NCI-H226 (cell line): Measurements from ENCODE around the gene ELOVL2.

Experiments used
- DNase-seq: peaks from one replicate; pipeline ENCODE4 v3.0.0-alpha.2; 2015

ELOVL2 gene

DNA sequence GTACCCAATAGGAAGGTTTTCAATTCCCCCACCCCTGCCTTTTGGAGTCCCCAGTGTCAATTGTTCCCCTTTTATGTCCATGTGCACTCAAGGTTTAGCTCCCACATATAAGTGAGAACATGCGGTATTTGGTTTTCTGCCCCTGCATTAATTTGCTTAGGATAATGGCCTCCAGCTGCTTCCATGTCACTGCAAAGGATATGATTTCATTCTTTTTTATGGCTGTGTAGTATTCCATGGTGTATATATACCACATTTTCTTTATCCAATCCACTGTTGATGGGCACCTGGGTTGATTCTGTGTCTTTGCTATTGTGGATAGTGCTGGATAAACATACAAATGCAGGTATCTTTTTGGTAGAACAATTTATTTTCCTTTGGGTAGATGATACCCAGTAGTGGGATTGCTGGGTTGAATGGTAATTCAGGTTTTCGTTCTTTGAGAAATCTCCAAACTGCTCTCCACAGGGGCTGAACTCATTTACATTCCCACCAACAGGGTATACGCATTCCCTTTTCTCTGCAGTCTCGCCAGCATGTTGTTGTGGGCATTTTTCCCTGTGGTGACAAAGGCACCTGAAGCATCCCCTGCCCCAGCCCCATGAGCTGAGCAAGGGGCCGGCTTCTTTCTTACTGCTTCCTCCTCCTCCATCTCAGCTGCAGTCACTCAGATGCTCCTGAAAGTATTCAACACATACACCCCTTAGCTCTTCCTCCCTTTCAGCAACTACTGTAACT, 66.7 kb downstream of the ELOVL2 start:
- no peak for DNase-seq

DNA sequence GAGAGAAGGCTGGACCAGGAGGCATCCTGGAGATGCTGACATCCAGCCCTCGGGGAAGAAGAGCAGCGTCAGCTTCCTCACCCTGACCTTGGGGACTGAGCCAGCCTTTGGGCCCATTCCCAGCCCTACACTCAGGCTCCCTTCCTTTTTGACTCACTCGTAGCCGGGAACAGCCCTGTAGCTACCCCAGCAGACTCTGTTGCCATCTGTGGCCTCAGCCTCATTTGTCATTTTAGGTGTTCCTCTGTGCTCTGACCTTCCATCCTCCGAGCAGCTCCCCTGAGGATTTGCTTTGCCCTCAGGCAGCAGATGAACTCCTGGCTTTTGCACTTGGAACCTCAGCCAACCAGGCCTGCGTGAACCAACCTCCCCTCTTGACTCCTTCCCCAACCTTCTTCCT, 67.5 kb downstream of the ELOVL2 start:
- DNase-seq, result no peak

DNA sequence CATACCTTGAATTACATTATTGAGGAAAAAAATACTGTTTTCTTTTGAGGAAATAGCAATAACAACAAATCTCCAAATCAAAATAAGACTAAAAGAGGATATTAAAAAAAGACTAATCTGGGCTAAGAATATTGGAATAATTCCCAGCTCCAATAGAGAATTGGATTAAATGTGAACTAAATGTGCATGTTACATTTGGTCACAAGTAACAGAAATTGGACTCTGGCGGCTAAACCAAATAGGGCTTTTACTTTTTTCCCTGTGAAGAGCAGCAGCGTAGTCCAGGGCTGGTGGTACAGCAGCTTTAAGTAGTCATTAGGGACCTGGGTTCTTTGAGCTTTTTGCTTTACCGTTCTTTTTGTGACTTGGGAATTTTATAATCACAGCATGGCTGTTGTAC, 71.9 kb downstream of the ELOVL2 start:
- no peak for DNase-seq

DNA sequence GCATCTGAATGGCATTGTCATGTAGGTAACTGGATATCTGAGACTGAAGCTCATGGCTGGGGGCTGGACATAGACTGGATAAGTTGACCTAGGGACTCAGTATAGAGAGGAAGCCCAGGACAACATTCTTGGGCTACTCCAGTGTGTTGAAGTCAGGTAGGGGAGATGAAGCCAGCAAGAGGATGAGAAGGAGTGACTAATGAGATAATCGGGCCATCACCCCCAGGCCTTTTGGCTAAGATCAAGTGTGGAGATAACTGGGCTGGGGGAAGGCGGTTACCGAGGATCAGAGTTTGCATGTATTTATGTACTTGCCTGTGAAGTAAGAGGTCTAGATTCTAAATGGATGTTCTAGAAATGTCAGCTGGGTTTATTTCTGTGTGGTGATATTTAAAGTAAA, 73.4 kb downstream of the ELOVL2 start:
- DNase-seq, result no peak

DNA sequence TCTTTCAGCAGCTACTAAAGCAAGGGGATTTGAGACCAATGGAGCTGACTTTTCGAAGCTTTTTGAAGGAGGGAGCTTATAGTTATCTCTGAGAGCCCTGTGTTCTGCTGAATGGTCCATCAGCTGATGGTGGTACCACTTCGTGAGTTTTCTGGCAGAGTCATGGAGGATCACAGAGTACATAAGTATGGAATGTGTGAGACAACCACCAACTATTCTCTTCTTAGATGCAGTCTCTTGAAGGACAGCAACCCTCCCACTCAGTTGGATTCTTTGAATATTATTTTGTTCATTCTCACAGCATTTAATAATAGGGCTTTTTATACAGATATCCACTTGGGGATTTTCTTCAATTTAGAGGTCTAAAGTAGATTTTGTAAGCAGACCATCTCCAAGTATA, 75.3 kb downstream of the ELOVL2 start:
- DNase-seq, result peak; percentile 86

GRCh38 chr6:10964684-10965083, 79.4 kb downstream of the ELOVL2 start:
- no peak for DNase-seq

GRCh38 chr6:10963113-10963512, 81.0 kb downstream of the ELOVL2 start:
- DNase-seq, result no peak

DNA sequence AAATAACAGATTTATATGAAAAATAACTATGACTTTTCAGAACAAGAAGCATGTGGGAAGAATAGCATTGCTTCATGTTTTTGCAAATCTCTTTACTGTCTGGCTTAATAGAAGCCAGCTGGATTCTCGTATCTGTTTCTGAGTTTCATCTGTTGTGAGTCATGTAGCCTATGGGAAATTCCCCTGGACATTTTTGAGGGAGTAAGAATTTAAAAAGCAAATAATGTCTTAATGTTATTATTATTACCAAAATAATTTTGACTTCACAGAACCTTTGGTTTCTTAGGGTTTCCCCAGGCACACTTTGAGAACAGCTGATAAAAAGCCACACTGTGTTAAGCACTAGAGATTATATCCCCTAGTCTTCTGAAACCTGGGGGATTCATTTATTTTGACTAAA, 81.4 kb downstream of the ELOVL2 start:
- peak; percentile 59 for DNase-seq

DNA sequence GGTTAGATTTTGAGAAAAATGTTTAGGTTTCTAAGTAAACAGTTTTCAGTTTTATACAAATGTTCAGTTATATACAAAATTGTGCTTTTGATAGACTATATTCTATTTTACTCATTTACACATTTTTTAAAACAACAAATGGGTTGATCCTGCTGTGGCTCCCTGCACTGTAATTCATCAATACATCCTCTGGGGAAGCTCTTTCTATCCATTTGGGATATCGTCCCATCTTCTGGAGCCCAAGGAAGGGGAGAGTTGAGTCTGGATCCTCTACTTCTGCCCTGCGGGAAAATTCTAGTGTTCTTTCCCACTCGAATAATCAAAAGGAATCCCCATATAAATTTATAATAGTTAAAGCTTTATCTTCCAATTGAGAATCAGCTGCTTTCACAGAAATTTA, 82.3 kb downstream of the ELOVL2 start:
- DNase-seq, result no peak

GRCh38 chr6:10960171-10960570, 83.9 kb downstream of the ELOVL2 start:
- DNase-seq, result no peak

DNA sequence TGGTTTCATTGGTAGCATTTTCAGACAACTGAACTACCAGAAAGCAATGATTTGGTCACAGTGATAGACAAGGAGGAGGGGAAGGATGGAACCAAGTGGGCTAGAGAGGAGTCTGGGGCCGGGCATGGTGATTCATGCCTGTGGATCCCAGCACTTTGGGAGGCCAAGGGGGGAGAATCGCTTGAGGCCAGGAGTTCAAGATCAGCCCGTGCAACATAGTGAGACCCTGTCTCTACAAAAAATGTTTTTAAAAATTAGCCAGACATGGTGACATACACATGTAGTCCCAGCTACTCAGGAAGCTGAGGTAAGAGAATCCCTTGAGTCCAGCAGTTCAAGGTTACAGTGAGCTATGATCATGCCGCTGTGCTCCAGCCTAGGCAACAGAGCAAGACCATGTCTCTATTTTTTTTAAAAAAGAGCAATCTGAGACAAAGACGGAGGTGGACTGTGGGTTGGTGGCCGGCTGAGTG, 86.7 kb downstream of the ELOVL2 start:
- no peak for DNase-seq

DNA sequence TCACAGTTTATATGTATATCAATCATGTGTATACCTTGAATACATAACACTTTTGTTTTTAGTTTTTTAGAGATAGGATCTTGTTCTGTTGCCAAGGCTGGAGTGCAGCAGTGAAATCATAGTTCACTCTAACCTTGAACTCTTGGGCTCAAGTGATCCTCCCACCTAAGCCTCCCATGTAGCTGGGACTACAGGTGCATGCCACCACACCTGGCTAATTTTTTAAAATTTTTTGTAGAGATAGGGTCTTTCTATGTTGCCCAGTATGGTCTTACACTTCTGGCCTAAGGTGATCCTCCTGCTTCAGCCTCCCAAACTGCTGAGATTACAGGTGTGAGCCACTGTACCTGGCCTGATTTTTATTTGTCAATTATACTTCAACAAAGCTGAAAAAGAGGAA, 87.3 kb downstream of the ELOVL2 start:
- DNase-seq, result no peak

GRCh38 chr6:10954590-10955010, 89.5 kb downstream of the ELOVL2 start:
- DNase-seq, result peak; percentile 28

DNA sequence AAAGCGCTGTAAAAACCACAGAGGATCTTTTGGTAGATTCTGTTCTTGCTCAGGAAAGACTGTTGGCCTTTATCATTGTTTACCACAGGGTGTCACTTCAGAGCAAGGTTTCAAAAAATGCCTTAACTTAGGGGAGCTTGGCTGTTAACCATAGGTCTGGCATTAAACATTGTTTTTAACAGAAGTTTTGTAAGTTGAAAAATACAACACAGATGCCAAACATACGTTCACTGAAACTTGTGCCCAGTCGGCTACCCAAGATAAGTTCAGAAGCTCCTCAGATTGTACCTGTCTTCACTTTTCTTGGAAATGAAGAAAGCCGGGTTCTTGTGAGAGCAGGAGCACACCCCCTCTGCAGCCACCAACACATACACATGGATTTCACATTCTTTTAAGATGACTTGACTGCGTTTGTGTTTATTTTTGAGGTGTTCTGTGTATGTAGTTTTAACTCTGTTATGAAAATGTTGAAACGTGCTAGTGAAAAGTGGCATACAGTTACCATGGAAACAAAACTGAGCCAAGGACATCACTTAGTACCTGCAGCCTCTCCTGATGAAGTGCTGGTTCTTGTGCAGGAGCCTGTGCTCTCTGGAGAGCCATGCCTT, 92.3 kb downstream of the ELOVL2 start:
- peak; percentile 52 for DNase-seq

DNA sequence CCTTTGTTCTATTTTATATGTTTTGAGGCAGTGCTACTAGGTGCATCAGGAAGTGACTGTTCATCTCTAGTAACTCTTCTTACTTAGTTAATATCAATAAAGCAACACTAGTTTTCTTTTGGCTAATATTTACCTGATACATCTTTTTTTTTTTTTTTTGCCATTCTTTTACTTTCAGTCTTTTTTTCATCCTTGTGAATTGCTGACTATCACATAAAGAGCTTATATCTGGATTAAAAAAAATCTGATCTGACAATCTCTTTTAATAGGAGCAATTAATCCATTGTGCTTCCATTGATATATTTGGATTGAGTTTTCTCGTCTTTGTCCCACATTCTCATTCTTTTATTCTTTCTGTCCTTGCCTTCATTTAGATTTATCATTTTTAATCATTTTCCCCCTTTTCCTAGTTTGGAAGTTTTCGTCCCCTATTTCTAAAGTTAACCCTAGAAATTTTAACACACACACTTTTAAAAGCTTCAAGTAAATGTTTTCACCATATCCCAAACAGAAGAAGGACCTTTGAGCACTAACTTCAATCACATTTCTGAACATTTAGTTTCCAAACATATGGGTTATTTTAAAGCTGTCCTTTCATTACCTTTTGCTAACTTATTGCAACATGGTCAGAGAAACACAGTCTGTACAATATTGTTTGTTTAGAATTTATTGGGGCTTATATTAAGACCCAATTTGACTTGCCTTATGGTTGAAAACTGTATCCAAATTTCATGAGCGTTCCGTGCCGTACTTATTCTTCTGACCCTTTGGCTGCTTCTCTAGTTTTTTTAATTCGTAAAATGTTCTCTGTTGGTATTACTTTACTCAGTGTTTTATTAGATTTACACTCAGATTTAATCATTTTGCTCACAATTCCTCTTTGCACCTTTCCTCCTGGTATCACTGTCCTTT, 94.3 kb downstream of the ELOVL2 start:
- DNase-seq, result no peak

DNA sequence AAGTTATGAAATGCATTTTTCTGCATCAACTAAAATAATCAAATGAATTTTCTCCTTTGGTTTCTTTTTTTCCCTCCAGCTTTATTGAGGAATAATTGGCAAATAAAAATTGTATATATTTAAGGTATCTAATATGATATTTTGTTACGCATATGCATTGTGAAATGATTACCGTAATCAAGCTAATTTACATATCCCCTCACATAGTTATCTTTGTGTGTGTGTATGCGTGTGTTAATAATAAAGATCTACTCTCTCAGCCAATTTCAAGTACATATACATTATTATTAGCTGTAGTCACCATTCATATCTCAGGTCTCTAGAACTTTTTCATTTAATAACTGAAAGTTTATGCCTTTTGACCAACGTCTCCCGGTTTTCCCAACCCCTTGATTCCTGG, 96.1 kb downstream of the ELOVL2 start:
- no peak for DNase-seq

DNA sequence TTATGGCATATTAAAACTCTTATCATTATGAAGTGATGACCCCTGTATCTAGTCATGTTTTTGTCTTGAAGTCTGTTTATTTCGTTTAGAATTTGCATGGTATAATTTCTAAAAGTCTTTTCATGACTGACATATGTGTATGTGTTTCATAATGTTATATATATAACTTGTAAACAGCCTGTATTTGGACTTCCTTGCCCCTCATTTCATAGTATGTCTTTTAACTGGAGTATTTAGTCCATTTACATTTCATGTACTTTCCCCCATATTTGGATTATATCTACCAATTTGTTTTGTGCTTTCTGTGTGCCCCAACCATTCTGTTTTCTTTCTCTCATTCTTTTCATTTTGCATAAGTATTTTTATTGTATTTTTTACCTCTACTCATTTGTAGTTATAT, 98.3 kb downstream of the ELOVL2 start:
- DNase-seq, result no peak

GRCh38 chr6:10939840-10940239, 104.3 kb downstream of the ELOVL2 start:
- no peak for DNase-seq

GRCh38 chr6:10933126-10933525, 111.0 kb downstream of the ELOVL2 start:
- DNase-seq, result no peak
